T-helper 2 cell treated with Interferon-gamma antibody and Interleukin-4, amounts not matched to agents 100 ng/mL and 5 ng/mL, for 36 hours (primary cell): Measurements from ENCODE around the gene TRIM17. TPM values are rescaled to one million over a fixed set of nuclear protein-coding genes. Genes with fewer than 3 reads are reported as not detected.

Experiments
- intact Hi-C: fragments of 100-400 bp; cut with micrococcal nuclease; formaldehyde crosslinking; loops from one replicate; pipeline ENCODE4 v1.15.1; 2023
- total RNA-seq: library from RNA; stranded (reverse); gene quantifications from 2 replicates; pipeline ENCODE4 v1.2.3, GENCODE V29; 2022

The TRIM17 gene
- total RNA-seq, 1 donor from 2014 or later, result 2.5 TPM

DNA sequence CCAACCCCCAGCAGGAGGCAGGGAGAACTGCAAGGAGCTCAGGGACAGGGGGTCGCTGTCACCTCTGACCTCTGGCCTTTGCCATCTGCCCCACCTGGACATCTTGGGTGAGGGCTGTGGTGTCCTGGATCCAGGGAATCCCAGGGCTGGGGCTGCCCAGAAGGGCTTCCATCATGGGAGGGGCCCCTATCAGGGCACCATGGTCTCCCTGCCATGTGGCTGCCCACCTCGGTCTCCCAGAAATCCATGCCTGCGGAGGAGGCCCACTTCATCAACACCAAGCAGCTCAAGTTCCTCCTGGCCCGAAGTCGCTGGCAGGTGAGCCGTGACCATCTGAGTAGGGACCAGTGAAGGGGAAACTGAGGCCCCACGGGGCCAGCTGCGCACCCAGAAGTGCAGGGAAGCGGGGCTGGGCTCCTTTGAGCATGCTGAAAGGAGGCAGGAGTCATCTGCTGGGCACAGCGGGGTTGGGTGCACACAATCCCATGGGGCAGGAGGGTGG lies 46.2 kb downstream of the TRIM17 start:
- intact Hi-C loops, result no loop called here

GRCh38 chr1:228369608-228370438 lies 46.8 kb downstream of the TRIM17 start:
- intact Hi-C loops, result no loop called here

- intact Hi-C loops, result no loop called here
Observed at GRCh38 chr1:228368801-228369607, 47.7 kb downstream of the TRIM17 start.

DNA sequence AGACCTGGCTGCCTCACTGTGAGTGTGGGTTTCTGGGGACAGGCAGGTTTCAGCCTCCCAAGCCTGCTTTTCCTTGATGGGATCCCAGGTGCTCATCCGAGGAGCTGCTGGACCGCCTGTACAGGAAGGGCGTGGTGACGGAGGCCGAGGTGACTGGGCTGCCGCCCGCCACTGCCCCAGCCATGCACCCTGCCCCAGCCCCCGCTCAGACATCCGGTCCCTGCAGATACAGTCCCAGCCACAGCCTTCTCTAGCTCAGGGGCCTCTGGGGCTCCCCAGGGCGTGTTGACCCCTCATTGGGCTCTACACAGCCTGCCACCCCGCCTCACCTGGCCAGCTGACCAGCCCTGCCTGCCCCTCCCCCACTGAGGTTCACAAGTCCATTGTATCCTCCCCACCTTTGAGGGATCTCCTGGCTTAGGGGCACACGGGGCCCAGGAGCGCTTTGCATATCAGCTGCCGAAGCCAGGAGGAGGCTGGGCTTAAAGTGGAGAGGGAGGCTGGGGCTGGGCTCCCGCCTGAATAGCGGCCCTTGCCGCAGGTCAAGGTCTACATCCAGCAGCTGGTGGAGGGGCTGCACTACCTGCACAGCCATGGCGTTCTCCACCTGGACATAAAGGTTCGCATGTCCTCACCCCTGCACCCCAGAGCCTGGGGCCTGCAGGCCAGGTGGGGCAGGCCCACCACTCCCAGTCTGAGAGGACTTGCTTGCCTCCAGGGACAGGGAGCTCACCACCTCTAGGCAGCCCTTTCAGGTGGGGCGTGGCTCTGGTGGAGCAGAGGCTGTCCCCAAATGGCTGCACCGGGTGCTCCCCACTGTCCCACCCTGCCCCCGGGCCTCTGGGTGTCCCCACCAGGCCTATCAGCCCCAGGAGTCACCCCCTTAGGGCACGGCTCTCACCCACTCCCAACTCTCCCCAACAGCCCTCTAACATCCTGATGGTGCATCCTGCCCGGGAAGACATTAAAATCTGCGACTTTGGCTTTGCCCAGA lies 48.6 kb downstream of the TRIM17 start:
- intact Hi-C loops, result no loop called here

GRCh38 chr1:228366866-228367741 lies 49.6 kb downstream of the TRIM17 start:
- intact Hi-C loops, result no loop called here

DNA sequence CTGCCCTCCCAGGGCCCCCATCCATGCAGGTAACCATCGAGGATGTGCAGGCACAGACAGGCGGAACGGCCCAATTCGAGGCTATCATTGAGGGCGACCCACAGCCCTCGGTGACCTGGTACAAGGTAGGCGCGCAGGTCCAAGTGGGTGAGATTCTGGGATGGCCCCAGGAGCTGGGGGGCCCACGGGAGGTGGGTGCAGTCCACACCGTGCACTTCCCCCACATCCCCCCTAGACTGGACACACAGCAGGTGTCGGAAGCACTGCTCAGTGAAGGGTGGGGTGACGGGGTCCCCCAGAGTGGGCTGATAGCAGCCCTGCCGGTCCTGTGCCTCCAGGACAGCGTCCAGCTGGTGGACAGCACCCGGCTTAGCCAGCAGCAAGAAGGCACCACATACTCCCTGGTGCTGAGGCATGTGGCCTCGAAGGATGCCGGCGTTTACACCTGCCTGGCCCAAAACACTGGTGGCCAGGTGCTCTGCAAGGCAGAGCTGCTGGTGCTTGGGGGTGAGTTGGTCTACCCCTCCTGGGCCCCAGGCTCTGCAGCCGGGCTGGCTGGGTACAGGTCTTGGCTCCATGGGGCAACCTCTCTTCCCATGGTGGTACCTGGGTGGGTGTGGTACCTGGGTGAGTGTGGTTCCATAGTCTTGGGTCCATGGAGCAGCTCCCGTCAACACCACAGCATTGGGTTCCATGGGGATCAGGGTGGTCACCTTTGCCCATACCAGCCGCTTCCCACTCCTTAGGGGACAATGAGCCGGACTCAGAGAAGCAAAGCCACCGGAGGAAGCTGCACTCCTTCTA lies 50.4 kb downstream of the TRIM17 start:
- intact Hi-C loops, result no loop called here

- intact Hi-C loops, result no loop called here
Observed at GRCh38 chr1:228365271-228366061, 51.2 kb downstream of the TRIM17 start.

GRCh38 chr1:228364706-228365213 lies 51.9 kb downstream of the TRIM17 start:
- intact Hi-C loops, result no loop called here

DNA sequence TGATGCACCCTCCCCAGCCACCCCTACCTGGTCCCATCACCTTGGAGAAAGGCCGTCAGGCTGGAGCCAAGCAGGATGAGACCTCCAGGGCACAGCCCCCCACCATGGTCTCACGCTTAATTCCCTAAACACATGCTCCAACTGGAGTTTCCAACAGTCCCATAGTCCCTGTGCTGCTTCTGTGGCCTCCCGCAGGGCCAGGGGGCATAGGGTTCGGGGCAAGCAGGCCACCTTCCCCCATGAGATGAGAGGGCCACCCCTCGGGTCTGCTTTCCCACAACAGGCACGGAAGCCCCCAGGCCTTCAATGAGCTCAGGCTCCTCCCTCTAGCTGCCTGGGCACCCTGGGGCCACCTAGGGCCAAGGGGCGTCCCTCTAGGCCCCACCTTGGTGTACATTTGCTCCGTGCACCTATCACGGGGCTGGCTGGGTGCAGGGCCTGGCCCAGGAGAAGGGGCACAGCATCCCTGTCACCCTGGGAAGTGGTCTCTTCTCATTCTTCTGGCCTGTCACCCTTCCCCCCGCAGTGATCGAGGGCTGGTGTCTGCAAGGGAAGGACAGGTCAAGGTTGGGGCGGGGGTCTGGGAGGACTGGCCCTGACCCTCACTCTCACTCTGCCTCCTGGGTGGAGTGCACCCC lies 52.5 kb downstream of the TRIM17 start:
- intact Hi-C loops, result no loop called here

DNA sequence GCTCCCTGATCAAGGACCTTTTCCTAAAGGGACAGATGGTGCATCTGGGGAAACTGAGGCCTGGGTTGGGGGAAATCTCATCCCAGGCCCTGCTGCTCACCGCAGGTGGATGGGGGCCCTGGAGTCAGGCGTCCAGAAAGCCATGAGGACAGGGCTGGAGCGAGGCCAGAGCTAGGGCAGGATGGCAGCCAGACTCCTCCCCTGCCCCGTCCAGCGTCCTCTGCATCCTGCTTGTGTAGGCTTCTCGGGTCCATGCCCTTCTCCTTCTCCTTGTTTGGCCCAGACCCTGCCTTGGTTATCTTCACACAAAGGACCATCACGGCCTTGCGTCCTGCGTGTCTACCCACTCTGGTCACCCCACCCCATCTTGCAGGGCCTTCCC lies 53.0 kb downstream of the TRIM17 start:
- intact Hi-C loops, result no loop called here

- intact Hi-C loops, result no loop called here
Observed at GRCh38 chr1:228362884-228363450, 53.7 kb downstream of the TRIM17 start.

- intact Hi-C loops, result no loop called here
Observed at GRCh38 chr1:228362141-228362883, 54.3 kb downstream of the TRIM17 start.

DNA sequence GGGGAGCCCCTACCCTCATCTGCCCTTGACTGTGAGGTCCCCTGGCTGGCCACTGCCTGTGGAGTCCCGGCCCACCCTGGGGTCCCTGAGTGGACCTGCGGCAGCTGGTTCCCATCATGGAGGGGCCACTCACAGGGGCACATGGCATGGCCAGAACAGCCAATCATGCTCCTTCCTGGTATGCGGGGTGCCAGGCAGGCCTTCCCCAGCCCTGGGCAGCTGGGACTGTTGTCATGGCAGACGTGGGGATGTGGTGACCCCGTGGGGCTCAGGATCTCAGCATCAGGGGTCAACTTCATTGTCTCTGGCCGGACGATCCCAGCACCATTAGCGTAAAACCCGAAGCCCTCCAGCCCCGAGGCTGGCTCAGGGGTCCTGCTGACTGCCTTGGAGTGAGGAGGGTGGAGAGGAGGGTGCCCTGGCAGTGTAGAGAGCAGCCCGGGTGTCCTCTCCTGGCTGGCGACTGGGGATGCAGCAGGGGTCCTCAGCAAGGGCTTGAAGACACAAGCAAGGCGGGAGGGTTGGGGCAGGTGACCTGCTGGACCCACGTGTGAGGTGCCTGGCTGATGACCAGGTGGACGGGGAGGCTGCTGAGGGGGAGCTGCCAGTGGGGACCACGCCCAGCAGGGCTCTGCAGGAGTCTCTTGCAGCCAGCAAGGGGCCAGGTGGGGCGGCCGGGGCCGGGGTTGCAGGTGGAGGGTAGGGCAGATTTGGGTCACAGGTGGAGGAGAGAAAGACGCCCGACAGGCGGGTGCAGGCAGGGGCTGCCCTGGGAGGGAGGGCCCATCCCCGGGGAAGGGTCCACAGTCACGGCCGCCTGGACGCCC lies 55.1 kb downstream of the TRIM17 start:
- intact Hi-C loops, result no loop called here

DNA sequence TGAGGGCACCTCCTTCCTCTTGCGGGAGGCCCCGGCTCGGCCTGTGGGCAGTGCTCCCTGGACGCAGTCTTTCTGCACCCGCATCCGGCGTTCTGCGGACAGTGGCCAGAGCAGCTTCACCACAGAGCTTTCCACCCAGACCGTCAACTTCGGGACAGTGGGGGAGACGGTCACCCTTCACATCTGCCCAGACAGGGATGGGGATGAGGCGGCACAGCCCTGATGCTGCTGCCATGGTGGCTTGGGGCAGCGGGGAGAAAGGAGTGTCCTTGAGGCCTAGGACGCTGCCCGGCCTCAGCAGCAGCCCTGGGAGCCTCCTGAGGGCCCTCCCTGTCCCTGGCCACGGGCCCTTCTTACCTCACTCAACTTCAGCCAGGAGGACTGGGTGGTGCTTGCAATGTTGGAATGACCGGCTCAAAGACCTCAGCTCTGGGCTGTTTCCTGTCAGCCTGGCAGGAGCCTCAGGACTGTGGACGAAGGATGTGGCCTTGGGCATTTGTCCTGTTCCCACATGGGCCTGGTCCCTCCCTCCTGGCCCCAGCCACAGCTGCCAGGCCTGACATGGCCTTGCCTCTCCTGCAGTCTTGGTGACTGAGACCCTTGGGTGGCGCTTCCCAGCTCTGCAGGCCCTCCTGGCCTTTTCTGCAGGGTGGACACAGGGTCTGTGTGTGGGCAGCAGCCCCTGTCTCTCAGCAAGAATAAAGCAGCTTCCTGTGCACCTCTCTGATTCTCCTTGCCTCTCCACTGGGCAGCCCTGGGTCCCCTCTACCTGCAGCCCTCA lies 55.9 kb downstream of the TRIM17 start:
- intact Hi-C loops, result no loop called here
